Ectodermal cell (in vitro differentiated cells): ENCODE data around the gene ACAT2. TPM values are rescaled to one million over a fixed set of nuclear protein-coding genes. Genes with fewer than 3 reads are reported as not detected.
A peak's percentile ranks its signal among the peaks of the same experiment; 100 is the strongest.
"Not testable (repeated sequence)": the region's sequence is repeated elsewhere in the genome, so short reads cannot be mapped to it uniquely, and the experiment has no call there.

ENCODE experiments used
- H3K27ac ChIP-seq: 2 replicates; pipeline ENCODE4 v1.7.0; 2013; ENCODE audit warnings: mild to moderate bottlenecking, low read depth, low read length; ENCODE audit not compliant: insufficient read depth, poor library complexity, severe bottlenecking
- H3K27me3 ChIP-seq: 2 replicates; pipeline ENCODE4 v1.7.0; 2013; ENCODE audit warnings: mild to moderate bottlenecking, low read length; ENCODE audit not compliant: insufficient read depth, control insufficient read depth, poor library complexity, severe bottlenecking
- H3K36me3 ChIP-seq: one replicate; pipeline ENCODE4 v1.7.0; 2013; ENCODE audit warnings: low read length; ENCODE audit not compliant: control insufficient read depth, insufficient read depth
- H3K4me1 ChIP-seq: one replicate; pipeline ENCODE4 v1.7.0; 2013; ENCODE audit warnings: low read length; ENCODE audit not compliant: control insufficient read depth, insufficient read depth
- H3K4me3 ChIP-seq: 2 replicates; pipeline ENCODE4 v1.7.0; 2013; ENCODE audit warnings: low read depth, low read length, control low read depth; ENCODE audit not compliant: insufficient read depth
- H3K9me3 ChIP-seq: 2 replicates; pipeline ENCODE4 v1.7.0; 2013; ENCODE audit warnings: mild to moderate bottlenecking, low read length, moderate library complexity; ENCODE audit not compliant: control insufficient read depth
- WGBS, 2 experiments: methylation state at CpG; one replicate each; pipeline ENCODE4 v1.1.7; 2013; ENCODE audit warnings: missing lambda C conversion rate in 2 of 2; 5-methylcytosine and 5-hydroxymethylcytosine counted together
- polyA plus RNA-seq, 4 experiments: library from polyadenylated mRNA; stranded (reverse); fragments of 50-300 nt; gene quantifications; one replicate each; pipeline ENCODE4 v1.2.3, GENCODE V29; 2013

ACAT2 gene
- polyA plus RNA-seq (2013, experiment 1 of 4), result 106 TPM
- 90.8 TPM for polyA plus RNA-seq (2013, experiment 2 of 4)
- 55.1 TPM for polyA plus RNA-seq (2013, experiment 3 of 4)
- 44.3 TPM for polyA plus RNA-seq (2013, experiment 4 of 4)

- peak within 1 kb of the TSS; percentile 74 for H3K4me3 ChIP-seq
- H3K4me1 ChIP-seq, result peaks cover 9% of the 10 kb centered on the region
- peak within 1 kb of the TSS; percentile 97 for H3K27ac ChIP-seq
- no peaks in the 10 kb centered on the region for H3K9me3 ChIP-seq
- H3K27me3 ChIP-seq, result no peaks in the 10 kb centered on the region
- H3K36me3 ChIP-seq, result peaks cover 14% of the 10 kb centered on the region
- 24 to 25% methylated on average over 76 of the region's 76 CpGs for WGBS, 2 experiments
Measured at GRCh38 chr6:159761873-159762680, at the start of gene ACAT2. Gene ACAT2 (plus strand): TSS chr6:159762045. CDS start chr6:159762088, 43 bp downstream.

GRCh38 chr6:159712389-159712788, 49.5 kb upstream of the ACAT2 start:
- H3K9me3 ChIP-seq, H3K4me1 ChIP-seq, H3K27ac ChIP-seq, H3K4me3 ChIP-seq, H3K36me3 ChIP-seq, H3K27me3 ChIP-seq: not testable (repeated sequence)
- 90 to 91% methylated on average over 3 of the region's 3 CpGs for WGBS, 2 experiments

DNA sequence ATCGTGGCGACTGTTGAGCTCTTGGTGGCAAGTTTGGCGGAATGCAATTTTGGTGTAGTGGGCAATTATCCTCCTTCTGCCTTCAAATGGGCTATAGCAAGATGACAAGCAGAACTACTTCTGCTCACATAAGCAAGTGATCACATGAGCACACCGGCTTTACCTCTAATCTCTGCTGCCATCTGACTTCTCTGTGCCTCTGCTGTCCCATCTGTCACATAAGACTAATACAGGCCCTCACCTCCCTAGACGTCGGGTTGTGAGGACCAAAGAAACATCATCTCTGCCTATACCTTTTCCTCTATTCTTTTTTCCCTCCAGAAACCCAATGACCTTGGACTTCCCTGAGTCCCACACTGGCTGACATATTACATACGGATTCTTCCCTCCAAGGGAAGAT, 47.9 kb upstream of the ACAT2 start:
- Histone ChIP-seq H3K36me3 (no peaks in the 10 kb centered on the region), H3K9me3 (no peaks in the 10 kb centered on the region), H3K4me3 (no peak overlapping the region), H3K27me3 (no peaks in the 10 kb centered on the region), H3K4me1 (no peaks in the 10 kb centered on the region), H3K27ac (no peak overlapping the region)
- 91 to 94% methylated on average over 7 of the region's 7 CpGs for WGBS, 2 experiments

DNA sequence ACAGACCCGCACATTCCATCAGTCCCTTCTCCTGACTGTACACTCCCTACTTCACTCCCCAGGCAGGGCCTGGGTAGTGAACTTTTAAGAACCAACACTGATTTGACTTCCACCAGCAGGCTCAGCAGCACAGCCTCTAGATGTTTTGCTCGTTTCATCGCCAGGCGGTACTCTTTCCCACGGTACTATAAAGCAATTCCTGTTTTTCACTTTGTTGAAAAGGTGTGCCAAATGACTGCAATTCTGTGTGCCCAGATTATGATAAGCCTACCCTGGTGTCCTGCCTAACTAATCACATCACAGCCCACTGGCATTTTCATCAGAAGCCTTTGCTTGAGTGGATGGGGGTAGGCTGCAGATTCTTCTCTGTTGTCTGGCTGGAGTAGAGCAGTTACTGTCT, 47.4 kb upstream of the ACAT2 start:
- H3K36me3 ChIP-seq, result no peaks in the 10 kb centered on the region
- no peaks in the 10 kb centered on the region for H3K27me3 ChIP-seq
- no peaks in the 10 kb centered on the region for H3K4me1 ChIP-seq
- H3K9me3 ChIP-seq, result no peaks in the 10 kb centered on the region
- H3K27ac ChIP-seq, result no peak overlapping the region
- no peak overlapping the region for H3K4me3 ChIP-seq
- 94 to 99% methylated on average over 5 of the region's 5 CpGs for WGBS, 2 experiments

GRCh38 chr6:159715166-159715565, 46.7 kb upstream of the ACAT2 start:
- Histone ChIP-seq H3K4me3 (no peak overlapping the region), H3K27ac (no peak overlapping the region), H3K27me3 (no peaks in the 10 kb centered on the region), H3K4me1 (no peaks in the 10 kb centered on the region), H3K9me3 (no peaks in the 10 kb centered on the region), H3K36me3 (no peaks in the 10 kb centered on the region)
- 61 to 64% methylated on average over 3 of the region's 3 CpGs for WGBS, 2 experiments

DNA sequence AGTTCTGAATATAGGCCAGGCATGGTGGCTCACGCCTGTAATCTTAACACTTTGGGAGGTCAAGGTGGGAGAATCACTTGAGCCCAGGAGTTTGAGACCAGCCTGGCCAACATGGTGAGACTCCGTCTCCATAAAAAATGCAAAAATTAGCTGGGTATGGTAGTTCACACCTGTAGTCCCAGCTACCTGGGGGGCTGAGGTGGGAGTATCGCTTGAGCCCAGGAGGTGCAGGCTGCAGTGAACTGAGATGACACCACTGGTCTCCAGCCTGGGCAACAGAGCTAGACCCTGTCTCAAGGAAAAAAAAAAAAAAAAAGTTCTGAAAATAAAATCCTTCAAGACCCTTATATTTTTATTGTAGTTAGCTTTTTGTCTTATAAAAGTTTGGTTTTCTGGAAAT, 46.2 kb upstream of the ACAT2 start:
- Histone ChIP-seq H3K27ac (no peak overlapping the region), H3K36me3 (no peaks in the 10 kb centered on the region), H3K4me1 (no peaks in the 10 kb centered on the region), H3K9me3 (no peaks in the 10 kb centered on the region), H3K4me3 (no peak overlapping the region), H3K27me3 (no peaks in the 10 kb centered on the region)
- WGBS, 2 experiments, result 93 to 94% methylated on average over 3 of the region's 3 CpGs

- no peaks in the 10 kb centered on the region for H3K27me3 ChIP-seq
- no peaks in the 10 kb centered on the region for H3K9me3 ChIP-seq
- no peak overlapping the region for H3K27ac ChIP-seq
- no peaks in the 10 kb centered on the region for H3K36me3 ChIP-seq
- WGBS, 2 experiments, result 91 to 99% methylated on average over 5 of the region's 5 CpGs
- H3K4me1 ChIP-seq, result no peaks in the 10 kb centered on the region
- H3K4me3 ChIP-seq, result no peak overlapping the region
Measured at GRCh38 chr6:159716247-159717096, 45.4 kb upstream of the ACAT2 start.

GRCh38 chr6:159718634-159719033, 43.2 kb upstream of the ACAT2 start:
- Histone ChIP-seq H3K27me3 (no peaks in the 10 kb centered on the region), H3K4me1 (no peaks in the 10 kb centered on the region), H3K9me3 (no peaks in the 10 kb centered on the region), H3K4me3 (no peak overlapping the region), H3K36me3 (no peaks in the 10 kb centered on the region), H3K27ac (no peak overlapping the region)
- 89% methylated on average over 3 of the region's 3 CpGs for WGBS, 2 experiments

- no peak overlapping the region for H3K27ac ChIP-seq
- H3K36me3 ChIP-seq, result no peaks in the 10 kb centered on the region
- H3K4me1 ChIP-seq, result no peaks in the 10 kb centered on the region
- no peaks in the 10 kb centered on the region for H3K27me3 ChIP-seq
- H3K4me3 ChIP-seq, result no peak overlapping the region
- WGBS, 2 experiments, result 94 to 95% methylated on average over 7 of the region's 7 CpGs
- no peaks in the 10 kb centered on the region for H3K9me3 ChIP-seq
Measured at GRCh38 chr6:159719287-159719686, 42.6 kb upstream of the ACAT2 start.

GRCh38 chr6:159720708-159721107, 41.1 kb upstream of the ACAT2 start:
- 90 to 91% methylated on average over 6 of the region's 7 CpGs for WGBS, 2 experiments
- H3K9me3 ChIP-seq, result no peaks in the 10 kb centered on the region
- H3K36me3 ChIP-seq, result no peaks in the 10 kb centered on the region
- H3K27ac ChIP-seq, result no peak overlapping the region
- H3K4me1 ChIP-seq, result no peaks in the 10 kb centered on the region
- H3K4me3 ChIP-seq, result no peak overlapping the region
- no peaks in the 10 kb centered on the region for H3K27me3 ChIP-seq
